NOMO-1 (cell line): Measurements from ENCODE around the gene REV1.
"Not testable (repeated sequence)": the region's sequence is repeated elsewhere in the genome, so short reads cannot be mapped to it uniquely, and the experiment has no call there.

ENCODE experiments used
- DNase-seq, 2 experiments: peaks; one replicate each; lab custom pipeline; 2025; ENCODE audit not compliant: unreplicated experiment in 2 of 2; lab: John Stamatoyannopoulos, UW

The REV1 gene

GRCh38 chr2:99488539-99489062 lies 1.2 kb downstream of the REV1 start:
- no peak for DNase-seq

- DNase-seq, result no peak
These were observed 1.9 kb downstream of the REV1 start for GRCh38 chr2:99487906-99488305.

GRCh38 chr2:99485824-99486223 lies 4.0 kb downstream of the REV1 start:
- DNase-seq, result no peak

- DNase-seq, result no peak
These were observed 4.4 kb downstream of the REV1 start for GRCh38 chr2:99485411-99485810.

- no peak for DNase-seq
These were observed 5.6 kb downstream of the REV1 start for GRCh38 chr2:99484205-99484604.

- DNase-seq, result no peak
These were observed 7.9 kb downstream of the REV1 start for GRCh38 chr2:99481941-99482340.

- DNase-seq, result no peak
These were observed 8.3 kb downstream of the REV1 start for GRCh38 chr2:99481527-99481926.

GRCh38 chr2:99480390-99480789 lies 9.4 kb downstream of the REV1 start:
- DNase-seq, result no peak

GRCh38 chr2:99478632-99479031 lies 11.2 kb downstream of the REV1 start:
- DNase-seq, result no peak

- DNase-seq, result no peak
These were observed 12.8 kb downstream of the REV1 start for GRCh38 chr2:99477054-99477453.

GRCh38 chr2:99476629-99477028 lies 13.2 kb downstream of the REV1 start:
- DNase-seq, result no peak

GRCh38 chr2:99475095-99475494 lies 14.7 kb downstream of the REV1 start:
- not testable (repeated sequence) for DNase-seq

- DNase-seq, result no peak
These were observed 16.2 kb downstream of the REV1 start for GRCh38 chr2:99473518-99474083.

GRCh38 chr2:99472600-99472960 lies 17.2 kb downstream of the REV1 start:
- no peak for DNase-seq

- no peak for DNase-seq
These were observed 17.9 kb downstream of the REV1 start for GRCh38 chr2:99471654-99472599.

- DNase-seq, result no peak
These were observed 18.9 kb downstream of the REV1 start for GRCh38 chr2:99470957-99471356.

- not testable (repeated sequence) for DNase-seq
These were observed 19.4 kb downstream of the REV1 start for GRCh38 chr2:99470459-99470858.

- DNase-seq, result no peak
These were observed 20.4 kb downstream of the REV1 start for GRCh38 chr2:99469394-99469793.

- no peak for DNase-seq
These were observed 21.7 kb downstream of the REV1 start for GRCh38 chr2:99468155-99468554.

GRCh38 chr2:99467390-99467789 lies 22.4 kb downstream of the REV1 start:
- DNase-seq, result no peak

GRCh38 chr2:99461828-99462483 lies 27.9 kb downstream of the REV1 start:
- no peak for DNase-seq

GRCh38 chr2:99458529-99458928 lies 31.3 kb downstream of the REV1 start:
- DNase-seq, result no peak
